Hematopoietic multipotent progenitor cell treated with erythropoietin and hydrocortisone succinate and interleukin-3 and kit ligand, for 8 days (in vitro differentiated cells): ENCODE results near the gene SBF2.
"Not testable (repeated sequence)": the region's sequence is repeated elsewhere in the genome, so short reads cannot be mapped to it uniquely, and the experiment has no call there.

Experiments used
- DNase-seq: peaks from one replicate; pipeline ENCODE4 v3.0.0-alpha.2; 2015

Gene SBF2

GRCh38 chr11:10109806-10110205 lies 184.2 kb downstream of the SBF2 start:
- no peak for DNase-seq

DNA sequence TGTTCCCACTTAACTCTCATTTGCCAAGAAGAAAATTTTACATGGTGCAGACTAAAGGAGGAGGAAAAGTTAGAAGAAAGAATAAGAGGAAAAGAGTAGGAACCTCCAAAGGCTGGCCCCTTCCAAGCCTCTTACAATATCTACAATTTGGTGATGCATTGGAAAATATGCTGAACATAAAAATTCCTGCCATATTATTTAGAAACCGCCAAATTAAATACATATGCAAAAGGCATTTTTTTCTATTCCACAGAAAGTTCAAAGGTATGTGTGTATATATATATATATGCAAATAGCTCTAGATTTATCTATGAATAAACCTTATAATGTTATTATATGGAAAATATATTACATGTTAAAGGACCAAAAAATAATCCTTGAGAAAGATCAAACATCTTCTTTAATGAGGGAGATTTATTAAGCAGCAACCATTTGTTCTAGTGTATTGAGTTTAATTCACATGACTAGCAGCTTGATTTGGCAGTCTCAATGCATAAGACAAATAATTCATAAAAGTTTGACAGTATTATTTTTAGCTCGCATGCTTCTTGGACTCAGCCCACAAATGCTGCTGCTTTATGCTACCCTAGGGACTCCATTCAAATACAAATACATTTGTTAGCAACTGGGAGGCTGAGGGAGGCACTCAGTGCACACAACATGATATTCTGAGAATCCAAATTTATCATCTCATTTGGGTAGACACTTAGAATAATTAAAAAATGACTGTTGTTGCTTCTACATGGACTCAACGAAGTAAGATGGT lies 184.9 kb downstream of the SBF2 start:
- DNase-seq: no peak

DNA sequence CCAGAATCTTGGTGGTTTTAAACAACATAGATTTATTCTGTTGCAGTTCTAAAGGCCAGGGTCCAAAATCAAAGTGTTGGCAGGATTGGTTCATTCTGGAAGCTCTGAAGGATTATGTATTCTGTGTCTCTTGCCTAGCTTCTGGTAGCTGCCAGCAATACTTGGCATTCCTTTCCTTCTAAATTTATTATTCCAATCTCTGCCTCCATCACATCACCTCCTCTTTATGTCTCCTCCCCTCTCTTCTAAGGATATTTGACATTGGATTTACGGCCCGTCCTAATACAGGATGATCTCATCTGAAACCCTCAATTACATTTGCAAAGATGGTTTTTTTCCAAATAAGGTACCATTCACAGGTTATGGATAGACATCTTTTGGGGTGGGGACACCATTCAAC lies 186.5 kb downstream of the SBF2 start:
- no peak for DNase-seq

GRCh38 chr11:10097615-10098014 lies 196.4 kb downstream of the SBF2 start:
- DNase-seq: no peak

GRCh38 chr11:10096987-10097386 lies 197.0 kb downstream of the SBF2 start:
- no peak for DNase-seq

GRCh38 chr11:10095412-10096208 lies 198.4 kb downstream of the SBF2 start:
- DNase-seq: no peak

DNA sequence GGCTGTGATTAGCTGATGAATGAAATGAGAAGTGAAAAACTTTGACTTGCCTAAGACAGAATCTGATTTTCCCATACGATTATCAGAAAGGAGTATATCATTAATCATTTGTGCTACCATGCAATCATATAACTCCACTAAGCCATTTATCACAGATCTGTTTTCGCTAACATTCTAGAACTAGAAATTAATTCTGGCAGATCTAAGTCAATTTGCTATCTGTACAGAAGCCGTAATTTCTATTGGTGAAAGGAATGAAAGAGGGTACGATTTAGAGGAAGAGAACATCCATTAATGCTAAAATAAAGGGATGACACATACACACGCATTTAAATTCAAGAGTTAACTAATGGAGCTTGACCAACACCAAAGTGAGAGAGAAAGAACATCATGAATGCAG lies 201.6 kb downstream of the SBF2 start:
- DNase-seq: no peak

- peak; percentile 30 for DNase-seq
These were observed 202.5 kb downstream of the SBF2 start for GRCh38 chr11:10091314-10092045.

- not testable (repeated sequence) for DNase-seq
These were observed 206.1 kb downstream of the SBF2 start for GRCh38 chr11:10087923-10088225.

DNA sequence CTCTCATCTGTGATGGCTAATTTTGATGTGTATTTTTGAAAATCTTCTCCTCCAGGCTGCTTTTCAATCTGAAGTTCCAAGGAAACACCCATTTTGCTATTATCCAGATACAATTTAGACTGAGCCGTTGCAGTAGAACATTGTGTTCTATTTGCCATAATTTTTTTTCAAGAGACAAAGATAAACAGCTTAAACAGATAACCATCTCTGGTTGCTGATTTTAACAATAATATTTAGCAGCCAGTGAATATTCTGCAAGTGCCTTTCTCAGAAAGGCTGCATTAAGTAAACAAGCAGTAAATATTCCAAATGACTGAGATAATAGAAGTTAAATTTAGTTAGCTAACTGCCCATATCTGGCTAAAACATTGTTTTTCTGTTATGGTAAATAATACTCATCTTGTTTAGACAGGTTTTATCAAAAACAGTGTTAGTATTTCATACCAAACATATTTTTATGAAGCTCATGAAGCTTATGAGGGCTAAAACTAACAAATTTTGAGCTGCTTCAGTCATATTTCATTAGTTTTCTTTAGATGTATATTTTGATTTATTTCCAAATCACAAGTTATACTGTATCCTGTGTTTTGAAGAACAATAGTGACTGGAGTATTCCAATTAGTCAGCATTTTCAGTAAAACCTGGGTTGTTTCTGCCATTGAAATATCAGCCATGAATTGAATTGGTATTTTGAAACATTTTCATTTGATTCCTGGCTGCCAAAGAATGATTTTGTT lies 206.7 kb downstream of the SBF2 start:
- DNase-seq: no peak

DNA sequence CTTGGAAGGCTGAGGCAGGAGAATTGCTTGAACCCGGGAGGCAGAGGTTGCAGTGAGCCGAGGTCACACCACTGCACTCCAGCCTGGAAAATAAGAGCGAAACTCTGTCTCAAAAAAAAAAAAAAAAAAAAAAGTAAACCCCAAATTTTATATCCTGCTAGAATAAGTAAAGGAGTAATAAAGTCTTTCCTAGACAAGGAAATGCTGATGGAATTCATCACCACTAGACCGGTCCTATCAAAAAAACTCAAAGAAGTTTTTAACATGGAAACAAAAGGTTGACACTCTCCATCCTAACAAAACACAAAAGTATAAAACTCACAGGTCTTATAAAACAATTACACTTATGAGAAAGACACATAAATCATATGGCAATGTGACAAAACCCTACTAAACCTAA lies 213.9 kb downstream of the SBF2 start:
- DNase-seq: no peak

- peak; percentile 54 for DNase-seq
These were observed 217.4 kb downstream of the SBF2 start for GRCh38 chr11:10076458-10077141.

GRCh38 chr11:10075141-10075540 lies 218.9 kb downstream of the SBF2 start:
- DNase-seq: no peak

- DNase-seq: no peak
These were observed 221.2 kb downstream of the SBF2 start for GRCh38 chr11:10072841-10073240.

DNA sequence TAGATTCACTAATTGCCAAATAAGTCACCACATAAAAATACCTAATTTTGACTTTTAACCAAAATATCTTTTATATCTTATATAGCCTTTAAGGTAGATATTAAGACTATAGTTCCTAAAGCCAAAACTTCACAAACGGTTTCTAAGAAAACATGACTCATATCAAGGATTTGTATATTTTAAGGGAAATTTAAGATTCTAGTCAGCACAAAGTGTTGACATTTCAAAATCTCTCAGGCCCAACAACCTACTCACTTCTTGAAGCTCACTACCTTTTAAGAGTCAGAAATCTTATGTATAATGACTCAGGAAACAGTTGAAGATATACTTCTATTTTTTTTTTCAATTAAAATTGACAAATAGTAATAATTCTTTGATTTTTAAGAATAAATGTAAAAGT lies 221.9 kb downstream of the SBF2 start:
- DNase-seq: no peak

- no peak for DNase-seq
These were observed 226.3 kb downstream of the SBF2 start for GRCh38 chr11:10067629-10068300.

- DNase-seq: no peak
These were observed 227.6 kb downstream of the SBF2 start for GRCh38 chr11:10066441-10066840.

- no peak for DNase-seq
These were observed 229.2 kb downstream of the SBF2 start for GRCh38 chr11:10064828-10065227.

DNA sequence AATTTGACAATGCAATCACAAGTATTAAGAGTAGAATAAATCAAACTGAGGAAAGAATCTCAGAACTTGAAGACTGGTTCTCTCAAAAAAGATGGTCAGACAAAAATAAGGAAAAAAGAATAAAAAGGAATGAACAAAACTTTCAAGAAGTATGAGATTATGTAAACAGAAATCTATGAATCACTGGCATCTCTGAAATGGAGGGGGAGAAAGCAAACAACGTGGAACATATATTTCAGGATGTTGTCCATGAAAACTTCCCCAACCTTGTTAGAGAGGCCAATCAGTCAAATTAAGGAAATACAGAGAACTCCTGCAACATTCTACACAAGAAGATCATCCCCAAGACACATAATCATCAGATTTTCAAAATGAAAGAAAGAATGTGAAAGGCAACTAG lies 235.7 kb downstream of the SBF2 start:
- DNase-seq: no peak

DNA sequence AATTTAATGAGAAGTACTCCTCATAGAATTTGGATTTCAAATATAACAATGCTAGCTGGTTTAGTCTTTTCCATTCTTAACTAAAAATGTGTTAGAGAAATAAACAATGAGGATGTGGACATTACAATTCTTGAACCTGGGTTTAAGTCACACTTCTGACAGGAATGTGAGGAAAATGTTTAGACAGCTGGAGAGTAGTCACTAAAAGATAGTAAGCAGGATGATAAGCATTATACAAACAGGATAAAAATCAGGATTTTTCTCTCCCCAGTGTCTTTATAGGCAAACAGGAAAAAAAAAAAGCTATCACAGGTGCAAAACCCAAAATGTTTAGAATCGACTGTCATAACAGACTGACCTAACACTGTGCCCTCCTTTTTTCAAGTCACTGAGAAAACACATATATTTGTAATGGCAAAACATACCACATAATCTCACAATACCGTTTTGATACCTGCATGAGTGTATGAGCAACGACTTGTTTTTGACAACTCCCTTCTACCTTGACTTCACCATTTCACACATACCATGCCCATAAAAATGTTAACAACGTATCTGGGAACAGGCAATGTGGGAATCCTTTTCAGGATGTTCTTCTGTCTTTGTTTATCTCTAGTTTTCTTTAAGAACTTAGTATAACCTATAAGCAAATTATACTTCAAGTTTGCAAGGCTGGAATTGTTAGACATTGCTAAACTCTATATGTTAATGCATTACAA lies 242.0 kb downstream of the SBF2 start:
- DNase-seq: no peak

GRCh38 chr11:10050561-10050960 lies 243.5 kb downstream of the SBF2 start:
- no peak for DNase-seq
